Liver (tissue), 9 donors: ENCODE results near the gene SIGLEC14. TPM values are rescaled to one million over a fixed set of nuclear protein-coding genes. Genes with fewer than 3 reads are reported as not detected.

Experiments
- DNase-seq: peaks from one replicate; pipeline ENCODE4 v3.0.0-alpha.2; 2017; ENCODE audit warnings: low spot score
- H3K27ac ChIP-seq, 2 donors: one replicate each; pipeline ENCODE4 v1.7.0; 2013; ENCODE audit warnings: inconsistent platforms in 2 of 2, low read length in 2 of 2, control low read depth in 1 of 2, low read depth in 1 of 2, mild to moderate bottlenecking in 1 of 2
- H3K27me3 ChIP-seq, 4 donors: one replicate each; pipeline versions ENCODE4 v1.6.1 to v1.7.0; 2013; ENCODE audit warnings: low read length in 3 of 4, inconsistent platforms in 1 of 4, mild to moderate bottlenecking in 1 of 4, moderate library complexity in 1 of 4; ENCODE audit not compliant: control insufficient read depth in 4 of 4, insufficient read depth in 4 of 4
- H3K36me3 ChIP-seq, 4 donors: one replicate each; pipeline versions ENCODE4 v1.6.1 to v1.7.0; 2013; ENCODE audit warnings: low read length in 3 of 4, mild to moderate bottlenecking in 3 of 4, low read depth in 1 of 4, moderate library complexity in 1 of 4; ENCODE audit not compliant: control insufficient read depth in 4 of 4, insufficient read depth in 3 of 4
- H3K4me1 ChIP-seq, 4 donors: one replicate each; pipeline versions ENCODE4 v1.6.1 to v1.7.0; 2013; ENCODE audit warnings: low read length in 3 of 4, mild to moderate bottlenecking in 3 of 4, moderate library complexity in 1 of 4; ENCODE audit not compliant: control insufficient read depth in 4 of 4, insufficient read depth in 4 of 4
- H3K4me3 ChIP-seq, 3 donors: one replicate each; pipeline versions ENCODE4 v1.6.1 to v1.7.0; 2013; ENCODE audit warnings: low read length in 3 of 3, control low read depth in 1 of 3, low read depth in 1 of 3, mild to moderate bottlenecking in 1 of 3
- H3K9ac ChIP-seq, 2 donors: one replicate each; pipeline ENCODE4 v1.7.0; 2013; ENCODE audit warnings: low read length in 2 of 2, mild to moderate bottlenecking in 2 of 2, moderate library complexity in 2 of 2, control low read depth in 1 of 2, low read depth in 1 of 2
- H3K9me3 ChIP-seq, 4 donors: one replicate each; pipeline versions ENCODE4 v1.6.1 to v1.7.0; 2013; ENCODE audit warnings: low read length in 3 of 4; ENCODE audit not compliant: control insufficient read depth in 4 of 4
- ATF3 ChIP-seq: IDR thresholded peaks from 2 replicates; pipeline ENCODE4 v1.6.1; 2016; ENCODE audit warnings: antibody characterized with exemption
- CTCF ChIP-seq: fragments of 150-350 bp; IDR thresholded peaks from 2 replicates; pipeline ENCODE4 v1.5.1; 2017; ENCODE audit warnings: improper control_type of control experiment, low read depth, low read length; ENCODE audit not compliant: missing input control
- EGR1 ChIP-seq, 2 donors: IDR thresholded peaks; 2 replicates each; pipeline ENCODE4 v1.6.1; 2016 to 2018; ENCODE audit warnings: antibody characterized with exemption in 2 of 2, low read depth in 2 of 2
- FOXA1 ChIP-seq: IDR thresholded peaks from 2 replicates; pipeline ENCODE4 v1.6.1; 2016; ENCODE audit warnings: antibody characterized with exemption
- FOXA2 ChIP-seq: IDR thresholded peaks from 2 replicates; pipeline ENCODE4 v1.6.1; 2016; ENCODE audit warnings: antibody characterized with exemption
- GABPA ChIP-seq, 2 donors: IDR thresholded peaks in 1 of 2; conservative IDR thresholded peaks in 1 of 2; 2 replicates each; pipeline ENCODE4 v1.6.1; 2016; ENCODE audit warnings: antibody characterized with exemption in 2 of 2, mild to moderate bottlenecking in 1 of 2, moderate library complexity in 1 of 2
- HNF4A ChIP-seq, 2 donors: conservative IDR thresholded peaks; 2 replicates each; pipeline ENCODE4 v1.6.1; 2016; ENCODE audit warnings: antibody characterized with exemption in 2 of 2, mild to moderate bottlenecking in 2 of 2
- HNF4G ChIP-seq: IDR thresholded peaks from 2 replicates; pipeline ENCODE4 v1.6.1; 2016; ENCODE audit warnings: antibody characterized with exemption
- JUND ChIP-seq, 2 donors: IDR thresholded peaks; 2 replicates each; pipeline ENCODE4 v1.6.1; 2016; ENCODE audit warnings: antibody characterized with exemption in 2 of 2
- MAX ChIP-seq: IDR thresholded peaks from 2 replicates; pipeline ENCODE4 v1.6.1; 2016; ENCODE audit warnings: antibody characterized with exemption
- NR2F2 ChIP-seq: IDR thresholded peaks from 2 replicates; pipeline ENCODE4 v1.6.1; 2016; ENCODE audit warnings: antibody characterized with exemption
- RAD21 ChIP-seq, 2 donors: IDR thresholded peaks; 2 replicates each; pipeline ENCODE4 v1.6.1; 2016; ENCODE audit warnings: antibody characterized with exemption in 2 of 2, mild to moderate bottlenecking in 2 of 2
- RXRA ChIP-seq, 2 donors: IDR thresholded peaks; 2 replicates each; pipeline ENCODE4 v1.6.1; 2017 to 2018; ENCODE audit warnings: antibody characterized with exemption in 2 of 2, mild to moderate bottlenecking in 1 of 2
- SP1 ChIP-seq: IDR thresholded peaks from 2 replicates; pipeline ENCODE4 v1.6.1; 2018; ENCODE audit warnings: antibody characterized with exemption, mild to moderate bottlenecking
- TAF1 ChIP-seq: conservative IDR thresholded peaks from 2 replicates; pipeline ENCODE4 v1.6.1; 2016; ENCODE audit warnings: antibody characterized with exemption, mild to moderate bottlenecking
- YY1 ChIP-seq: IDR thresholded peaks from 2 replicates; pipeline ENCODE4 v1.6.1; 2016; ENCODE audit warnings: antibody characterized with exemption, mild to moderate bottlenecking
- ZBTB33 ChIP-seq: IDR thresholded peaks from 2 replicates; pipeline ENCODE4 v1.6.1; 2016; ENCODE audit warnings: antibody characterized with exemption
- WGBS: extraction: QIAGEN DNeasy Blood & Tissue Kit; methylation state at CpG from one replicate; pipeline ENCODE4 v1.1.7; 2013; 5-methylcytosine and 5-hydroxymethylcytosine counted together
- polyA plus RNA-seq, 2 donors: library from polyadenylated mRNA; stranded (reverse) in 1 of 2; unstranded in 1 of 2; fragments of 200-250 nt in 1 of 2; fragments of >200 nt in 1 of 2; fragmentation: Nextera tagmentation in 1 of 2; extraction: Ambion mirVana in 1 of 2; gene quantifications; one replicate each; pipeline versions ENCODE4 v1.2.1 to v1.2.3, GENCODE V29; 2013 to 2015
- total RNA-seq, 2 donors: library from RNA; depleted of rRNA; stranded (reverse); fragments of >200 nt; gene quantifications; one replicate each; pipeline ENCODE4 v1.2.3, GENCODE V29; 2014
- donor health status: healthy.
- donor health status: healthy.
- donor health status: healthy.
- donor health status: healthy.
- donor health status: healthy.

The SIGLEC14 gene
- total and polyA plus RNA-seq, 4 donors, result 1.7 to 6.9 (median 3.2) TPM; not detected in 1

- Histone ChIP-seq H3K27me3 (peaks cover 0 to 8% (median 1%) of the 10 kb centered on the region in 4 donors), H3K9me3 (no peaks in the 10 kb centered on the region), H3K9ac (no peak overlapping the region), H3K36me3 (no peaks in the 10 kb centered on the region), H3K4me1 (peaks cover 0 to 6% (median 1%) of the 10 kb centered on the region in 4 donors), H3K4me3 (no peak overlapping the region), H3K27ac (peak overlapping the region; percentile 51 to 63)
- WGBS, result 63% methylated on average over 12 of the region's 12 CpGs
- DNase-seq, result no peak
- TF ChIP-seq CTCF (no peak), RXRA (IDR thresholded peaks at IDR 0.05) (no peak), ATF3 (no peak), EGR1 (IDR thresholded peaks at IDR 0.05; ENCODE audit: low read depth in 2 of 2) (no peak), FOXA2 (no peak), JUND (IDR thresholded peaks at IDR 0.05) (no peak), NR2F2 (no peak), FOXA1 (no peak), YY1 (no peak), TAF1 (no peak), SP1 (no peak), HNF4G (no peak), MAX (no peak), ZBTB33 (no peak), GABPA (IDR thresholded peaks at IDR 0.05 in 1 of 2, conservative IDR thresholded peaks at IDR 0.05 in 1 of 2) (no peak), HNF4A (conservative IDR thresholded peaks at IDR 0.05) (no peak), RAD21 (IDR thresholded peaks at IDR 0.05) (no peak)
These were observed 45.2 kb upstream of the SIGLEC14 start for GRCh38 chr19:51691584-51692428.

- H3K9me3 ChIP-seq, result no peaks in the 10 kb centered on the region
- peak overlapping the region in 1 of 3 donors; percentile 54 for H3K4me3 ChIP-seq
- peak overlapping the region; percentile 51 to 63 for H3K27ac ChIP-seq
- 39% methylated on average over 9 of the region's 9 CpGs for WGBS
- no peaks in the 10 kb centered on the region for H3K36me3 ChIP-seq
- H3K27me3 ChIP-seq, result peaks cover 0 to 8% (median 1%) of the 10 kb centered on the region in 4 donors
- DNase-seq, result no peak
- peaks cover 0 to 6% (median 1%) of the 10 kb centered on the region in 4 donors for H3K4me1 ChIP-seq
- H3K9ac ChIP-seq, result peak overlapping the region in 1 of 2 donors; percentile 4
- TF ChIP-seq ZBTB33, result no peak
- no peak for TF ChIP-seq JUND (IDR thresholded peaks at IDR 0.05)
- no peak for TF ChIP-seq HNF4A (conservative IDR thresholded peaks at IDR 0.05)
- TF ChIP-seq RAD21 (IDR thresholded peaks at IDR 0.05), result no peak
- no peak for TF ChIP-seq MAX
- TF ChIP-seq YY1, result no peak
- TF ChIP-seq RXRA (IDR thresholded peaks at IDR 0.05), result no peak
- TF ChIP-seq GABPA (IDR thresholded peaks at IDR 0.05 in 1 of 2, conservative IDR thresholded peaks at IDR 0.05 in 1 of 2), result no peak
- no peak for TF ChIP-seq FOXA2
- TF ChIP-seq SP1, result no peak
- no peak for TF ChIP-seq EGR1 (IDR thresholded peaks at IDR 0.05; ENCODE audit: low read depth in 2 of 2)
- no peak for TF ChIP-seq ATF3
- no peak for TF ChIP-seq TAF1
- TF ChIP-seq NR2F2, result no peak
- no peak for TF ChIP-seq FOXA1
- no peak for TF ChIP-seq CTCF
- TF ChIP-seq HNF4G, result no peak
These were observed 44.5 kb upstream of the SIGLEC14 start for GRCh38 chr19:51691074-51691583.
